Peyer's patch (tissue), 4 donors: ENCODE data around the gene SLC41A3.
A peak's percentile ranks its signal among the peaks of the same experiment; 100 is the strongest.

Experiments
- POLR2A ChIP-seq, 2 donors: fragments of 450-650 bp; IDR thresholded peaks; one replicate each; pipeline ENCODE4 v1.5.1; 2017; ENCODE audit warnings: antibody characterized with exemption in 2 of 2, mild to moderate bottlenecking in 2 of 2, moderate library complexity in 2 of 2
- TF ChIP-seq, protein P1 (sequence below), 6 experiments: fragments of 450-650 bp in 4 of 6; fragments of 200-600 bp in 2 of 6; sonication (generic) in 1 of 6; IDR thresholded peaks; one replicate each; pipeline ENCODE4 v1.5.1; 2017 to 2019; ENCODE audit warnings: antibody characterized with exemption in 6 of 6, mild to moderate bottlenecking in 3 of 6, moderate library complexity in 1 of 6

DNA sequence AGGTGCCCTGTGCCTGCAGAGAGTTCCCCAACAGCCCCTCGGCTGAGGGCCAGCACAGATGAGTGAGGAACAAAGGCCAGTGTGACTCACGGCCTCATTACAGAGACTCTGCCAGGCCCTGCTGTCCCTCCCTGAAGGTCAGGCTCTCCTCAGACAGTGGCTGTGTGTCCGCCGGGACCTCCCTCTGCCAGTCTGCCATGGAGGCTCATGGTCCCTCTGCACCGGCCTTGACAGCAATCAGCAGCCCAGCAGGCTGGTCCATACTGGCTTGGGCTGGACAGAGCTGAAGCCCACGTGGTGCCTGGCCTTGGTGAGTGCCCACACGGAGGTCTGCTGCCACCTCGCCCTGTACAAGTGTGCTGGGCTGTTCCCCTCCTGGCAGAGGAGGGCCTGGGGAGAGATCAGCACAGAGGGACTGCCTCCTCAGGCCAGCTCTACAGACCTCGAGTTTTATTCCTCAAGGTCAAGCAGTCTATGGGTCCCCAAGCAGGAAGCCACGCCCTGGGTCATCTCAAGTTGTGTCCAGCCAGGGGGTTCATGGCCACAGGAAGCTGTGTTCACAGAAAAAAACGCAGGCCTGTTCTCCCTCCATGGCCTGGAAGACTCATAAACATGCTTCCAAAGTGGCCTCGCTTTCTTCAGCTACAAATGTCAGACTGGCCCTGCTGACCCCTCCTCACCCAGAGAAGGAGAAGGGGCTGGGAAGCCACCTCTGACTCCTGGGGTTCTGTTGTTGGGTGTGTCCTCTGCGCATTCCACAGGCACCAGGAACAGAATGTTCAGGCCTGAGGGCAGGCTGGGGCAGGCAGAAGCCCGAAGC lies 27.0 kb downstream of the SLC41A3 start:
- TF ChIP-seq, protein P1, sequence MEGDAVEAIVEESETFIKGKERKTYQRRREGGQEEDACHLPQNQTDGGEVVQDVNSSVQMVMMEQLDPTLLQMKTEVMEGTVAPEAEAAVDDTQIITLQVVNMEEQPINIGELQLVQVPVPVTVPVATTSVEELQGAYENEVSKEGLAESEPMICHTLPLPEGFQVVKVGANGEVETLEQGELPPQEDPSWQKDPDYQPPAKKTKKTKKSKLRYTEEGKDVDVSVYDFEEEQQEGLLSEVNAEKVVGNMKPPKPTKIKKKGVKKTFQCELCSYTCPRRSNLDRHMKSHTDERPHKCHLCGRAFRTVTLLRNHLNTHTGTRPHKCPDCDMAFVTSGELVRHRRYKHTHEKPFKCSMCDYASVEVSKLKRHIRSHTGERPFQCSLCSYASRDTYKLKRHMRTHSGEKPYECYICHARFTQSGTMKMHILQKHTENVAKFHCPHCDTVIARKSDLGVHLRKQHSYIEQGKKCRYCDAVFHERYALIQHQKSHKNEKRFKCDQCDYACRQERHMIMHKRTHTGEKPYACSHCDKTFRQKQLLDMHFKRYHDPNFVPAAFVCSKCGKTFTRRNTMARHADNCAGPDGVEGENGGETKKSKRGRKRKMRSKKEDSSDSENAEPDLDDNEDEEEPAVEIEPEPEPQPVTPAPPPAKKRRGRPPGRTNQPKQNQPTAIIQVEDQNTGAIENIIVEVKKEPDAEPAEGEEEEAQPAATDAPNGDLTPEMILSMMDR (IDR thresholded peaks at IDR 0.05): no peak
- peak in 1 of 2 donors; percentile 52 for TF ChIP-seq POLR2A (IDR thresholded peaks at IDR 0.05)
